Testis (tissue), 3 donors: ENCODE data around the gene MFSD12. TPM values are rescaled to one million over a fixed set of nuclear protein-coding genes. Genes with fewer than 3 reads are reported as not detected.
"Not testable (repeated sequence)": the region's sequence is repeated elsewhere in the genome, so short reads cannot be mapped to it uniquely, and the experiment has no call there.

Experiments
- DNase-seq: peaks from one replicate; pipeline ENCODE4 v3.0.0-alpha.2; 2019
- H3K27ac ChIP-seq, 2 donors: fragments of 200-600 bp; sonication (generic); one replicate each; pipeline ENCODE4 v1.5.1; 2019
- H3K27me3 ChIP-seq: fragments of 200-600 bp; sonication (generic); one replicate; pipeline ENCODE4 v1.5.1; 2019
- H3K36me3 ChIP-seq: fragments of 200-600 bp; sonication (generic); one replicate; pipeline ENCODE4 v1.5.1; 2017; ENCODE audit warnings: low read depth; ENCODE audit errors: missing control alignments
- H3K4me1 ChIP-seq: fragments of 200-600 bp; sonication (generic); one replicate; pipeline ENCODE4 v1.5.1; 2019
- H3K4me3 ChIP-seq, 2 donors: fragments of 200-600 bp; sonication (generic); one replicate each; pipeline ENCODE4 v1.5.1; 2017 to 2019
- H3K9me3 ChIP-seq: fragments of 200-600 bp; sonication (generic); one replicate; pipeline ENCODE4 v1.5.1; 2017
- POLR2A ChIP-seq: fragments of 450-650 bp; IDR thresholded peaks from one replicate; pipeline ENCODE4 v1.6.1; 2017; ENCODE audit warnings: antibody characterized with exemption, mild to moderate bottlenecking, moderate library complexity
- WGBS, 2 donors: methylation state at CpG; one replicate each; pipeline ENCODE4 v1.1.5; 2018; 5-methylcytosine and 5-hydroxymethylcytosine counted together
- intact Hi-C: fragments of 100-400 bp; cut with DNase I; formaldehyde crosslinking; loops from one replicate; pipeline ENCODE4 v1.15.1; 2023; ENCODE audit warnings: low total_unique reads
- polyA plus RNA-seq: library from polyadenylated mRNA; stranded (reverse); fragments of 350-450 nt; fragmentation: Illumina TruSeq; extraction: RNeasy Lipid Tissue Mini Kit (QIAGEN cat#74804); gene quantifications from one replicate; pipeline ENCODE4 v1.2.3, GENCODE V29; 2014; ENCODE audit warnings: low read depth, low replicate concordance; ENCODE audit not compliant: insufficient read depth
- total RNA-seq, 2 donors: library from RNA; depleted of rRNA; stranded (reverse); fragments of >200 nt; gene quantifications; one replicate each; pipeline ENCODE4 v1.2.3, GENCODE V29; 2016
- TF ChIP-seq, protein P1 (sequence below), 3 experiments: fragments of 450-650 bp in 2 of 3; fragments of 200-600 bp in 1 of 3; sonication (generic) in 1 of 3; IDR thresholded peaks; one replicate each; pipeline ENCODE4 v1.5.1; 2016 to 2019; ENCODE audit warnings: antibody characterized with exemption in 3 of 3, mild to moderate bottlenecking in 2 of 3, moderate library complexity in 1 of 3

MFSD12 gene
- total and polyA plus RNA-seq, 3 donors from 2014 or later = 32.8 to 95.1 (median 83.9) TPM

DNA sequence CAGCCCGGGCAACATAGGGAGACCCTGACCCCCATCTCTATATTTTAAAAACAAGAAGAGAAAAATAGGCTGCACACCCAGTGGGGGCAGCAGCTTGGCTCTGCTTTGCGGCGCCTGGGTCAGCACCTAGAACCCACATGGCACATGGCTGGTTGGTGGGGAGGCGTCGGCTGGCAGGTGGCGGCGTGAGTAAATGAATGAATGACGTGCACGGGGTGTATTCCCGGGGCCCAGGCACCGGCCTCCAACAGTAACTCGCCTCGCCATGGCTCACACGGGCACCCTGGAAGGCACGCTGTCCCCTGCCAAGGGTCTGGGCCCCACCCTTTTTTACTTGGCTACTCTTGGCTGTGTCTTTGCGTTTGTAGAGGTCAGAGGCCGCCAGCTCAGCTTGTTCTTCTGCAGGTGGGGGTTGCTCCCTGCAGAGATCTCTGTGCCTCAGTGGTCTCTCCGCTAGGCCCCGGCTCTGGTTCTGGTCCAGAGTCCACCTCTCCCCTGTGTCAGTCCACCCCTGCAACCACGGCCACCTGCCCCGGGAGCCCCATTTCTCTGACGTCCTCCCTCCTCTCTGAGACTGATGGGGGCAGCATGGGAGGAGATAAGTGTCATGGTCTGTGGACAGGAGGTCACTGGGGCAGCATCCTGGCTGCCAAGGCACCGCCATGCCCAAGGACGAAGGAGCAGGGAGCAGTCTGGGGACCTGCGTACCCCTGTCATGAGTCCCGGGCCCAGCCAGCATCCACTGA, 45.7 kb downstream of the MFSD12 start:
- no peaks in the 10 kb centered on the region for H3K27me3 ChIP-seq
- no peak overlapping the region for H3K4me3 ChIP-seq
- DNase-seq = no peak
- no peaks in the 10 kb centered on the region for H3K36me3 ChIP-seq
- intact Hi-C loops = no loop called here
- H3K9me3 ChIP-seq = no peaks in the 10 kb centered on the region
- TF ChIP-seq POLR2A = no peak
- TF ChIP-seq, protein P1, sequence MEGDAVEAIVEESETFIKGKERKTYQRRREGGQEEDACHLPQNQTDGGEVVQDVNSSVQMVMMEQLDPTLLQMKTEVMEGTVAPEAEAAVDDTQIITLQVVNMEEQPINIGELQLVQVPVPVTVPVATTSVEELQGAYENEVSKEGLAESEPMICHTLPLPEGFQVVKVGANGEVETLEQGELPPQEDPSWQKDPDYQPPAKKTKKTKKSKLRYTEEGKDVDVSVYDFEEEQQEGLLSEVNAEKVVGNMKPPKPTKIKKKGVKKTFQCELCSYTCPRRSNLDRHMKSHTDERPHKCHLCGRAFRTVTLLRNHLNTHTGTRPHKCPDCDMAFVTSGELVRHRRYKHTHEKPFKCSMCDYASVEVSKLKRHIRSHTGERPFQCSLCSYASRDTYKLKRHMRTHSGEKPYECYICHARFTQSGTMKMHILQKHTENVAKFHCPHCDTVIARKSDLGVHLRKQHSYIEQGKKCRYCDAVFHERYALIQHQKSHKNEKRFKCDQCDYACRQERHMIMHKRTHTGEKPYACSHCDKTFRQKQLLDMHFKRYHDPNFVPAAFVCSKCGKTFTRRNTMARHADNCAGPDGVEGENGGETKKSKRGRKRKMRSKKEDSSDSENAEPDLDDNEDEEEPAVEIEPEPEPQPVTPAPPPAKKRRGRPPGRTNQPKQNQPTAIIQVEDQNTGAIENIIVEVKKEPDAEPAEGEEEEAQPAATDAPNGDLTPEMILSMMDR (IDR thresholded peaks at IDR 0.05) = no peak
- 60 to 83% methylated on average over 20 to 26 of the region's 26 CpGs for WGBS, 2 donors
- no peak overlapping the region for H3K27ac ChIP-seq
- H3K4me1 ChIP-seq = peaks cover 51% of the 10 kb centered on the region

DNA sequence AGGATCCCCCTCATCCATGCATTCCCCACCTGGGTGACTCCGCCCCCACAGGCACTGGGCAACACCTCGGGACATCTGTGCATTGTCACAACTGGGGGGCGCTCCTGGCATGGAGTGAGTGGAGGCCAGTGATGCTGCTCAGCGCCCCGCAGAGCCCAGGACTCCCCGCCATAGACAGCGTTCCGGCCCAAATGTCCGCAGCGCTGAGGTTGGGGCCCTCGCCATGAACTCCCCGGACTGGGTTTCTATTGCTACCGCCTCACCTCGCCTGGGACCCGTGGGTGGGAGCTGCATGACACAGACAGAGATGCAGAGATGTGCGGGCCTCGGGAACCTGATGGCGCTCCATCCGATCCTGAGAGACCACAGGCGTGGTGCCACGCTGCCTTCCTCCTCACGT, 46.7 kb downstream of the MFSD12 start:
- Histone ChIP-seq H3K36me3 (no peaks in the 10 kb centered on the region), H3K4me1 (peaks cover 41% of the 10 kb centered on the region), H3K27me3 (no peaks in the 10 kb centered on the region), H3K4me3 (no peak overlapping the region), H3K9me3 (no peaks in the 10 kb centered on the region), H3K27ac (no peak overlapping the region)
- TF ChIP-seq, protein P1 (IDR thresholded peaks at IDR 0.05) = no peak
- TF ChIP-seq POLR2A = no peak
- intact Hi-C loops = no loop called here
- DNase-seq = no peak
- WGBS, 2 donors = 87 to 90% methylated on average over 5 to 14 of the region's 22 CpGs

DNA sequence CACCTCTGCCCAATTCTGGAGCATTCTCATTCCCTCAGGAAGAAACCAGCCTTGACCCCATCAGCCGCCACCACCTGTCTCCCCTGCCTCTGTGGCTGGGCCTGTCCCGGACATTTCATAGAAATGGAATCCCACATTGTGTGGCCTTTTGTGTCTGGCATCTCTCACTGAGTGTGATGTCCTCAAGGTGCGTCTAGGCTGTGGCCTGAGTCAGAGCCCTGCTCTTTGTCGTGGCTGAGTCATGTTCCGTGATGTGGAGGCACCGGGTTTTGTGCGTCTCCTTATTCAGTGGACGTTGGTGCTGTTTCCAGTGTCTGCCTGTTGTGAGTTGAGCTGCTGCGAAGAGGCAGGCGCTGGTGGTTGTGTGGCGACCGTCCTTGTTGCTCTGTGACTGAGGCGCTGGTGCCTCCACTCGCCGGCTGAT, 47.8 kb downstream of the MFSD12 start:
- H3K9me3 ChIP-seq = no peaks in the 10 kb centered on the region
- no peak overlapping the region for H3K27ac ChIP-seq
- intact Hi-C loops = no loop called here
- no peaks in the 10 kb centered on the region for H3K36me3 ChIP-seq
- 87 to 88% methylated on average over 11 to 15 of the region's 15 CpGs for WGBS, 2 donors
- no peak for DNase-seq
- H3K4me3 ChIP-seq = no peak overlapping the region
- TF ChIP-seq, protein P1 (IDR thresholded peaks at IDR 0.05) = no peak
- TF ChIP-seq POLR2A = no peak
- H3K4me1 ChIP-seq = peaks cover 36% of the 10 kb centered on the region
- no peaks in the 10 kb centered on the region for H3K27me3 ChIP-seq

DNA sequence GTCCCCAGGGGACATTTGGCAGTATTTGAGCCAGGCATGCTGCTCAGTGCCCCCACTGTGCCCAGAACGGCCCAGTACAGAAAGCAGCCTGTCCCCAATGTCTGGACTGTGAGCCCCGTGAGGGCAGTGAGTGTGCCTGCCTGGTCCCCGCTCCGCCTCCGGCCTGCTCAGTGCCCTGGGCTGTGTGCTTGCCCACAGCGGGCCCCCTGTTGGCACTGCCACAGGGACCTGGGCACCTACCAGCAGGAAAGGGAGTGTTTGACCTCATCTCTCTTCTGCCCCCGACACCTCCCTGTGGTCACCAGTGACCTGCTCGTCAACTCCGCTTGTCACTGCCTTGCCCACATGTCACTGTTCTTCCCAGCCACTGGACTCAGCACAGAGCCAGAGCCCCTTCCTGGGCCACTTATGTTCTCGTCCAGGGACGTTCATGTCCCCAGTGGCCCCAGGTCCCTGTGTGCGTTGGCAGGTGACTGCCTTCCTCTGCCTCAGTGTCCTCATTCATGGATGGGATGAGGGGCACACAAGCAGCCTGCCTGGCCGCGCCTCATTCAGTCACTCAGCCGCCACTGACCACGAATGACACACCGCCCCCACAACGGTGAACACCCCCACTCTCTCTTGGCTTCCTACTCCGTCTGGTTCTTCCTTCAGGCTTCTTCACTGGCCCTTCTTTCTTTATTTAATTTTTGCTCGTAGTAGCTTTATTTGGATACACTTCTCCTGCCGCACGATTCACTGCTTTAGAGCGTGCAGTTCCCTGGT, 48.4 kb downstream of the MFSD12 start:
- TF ChIP-seq, protein P1 (IDR thresholded peaks at IDR 0.05) = no peak
- no peak for TF ChIP-seq POLR2A
- H3K36me3 ChIP-seq = no peaks in the 10 kb centered on the region
- H3K27me3 ChIP-seq = no peaks in the 10 kb centered on the region
- H3K4me3 ChIP-seq = no peak overlapping the region
- no peaks in the 10 kb centered on the region for H3K9me3 ChIP-seq
- H3K27ac ChIP-seq = no peak overlapping the region
- intact Hi-C loops = no loop called here
- DNase-seq = no peak
- H3K4me1 ChIP-seq = peaks cover 30% of the 10 kb centered on the region
- 79% methylated on average over 23 of the region's 23 CpGs for WGBS, 2 donors

DNA sequence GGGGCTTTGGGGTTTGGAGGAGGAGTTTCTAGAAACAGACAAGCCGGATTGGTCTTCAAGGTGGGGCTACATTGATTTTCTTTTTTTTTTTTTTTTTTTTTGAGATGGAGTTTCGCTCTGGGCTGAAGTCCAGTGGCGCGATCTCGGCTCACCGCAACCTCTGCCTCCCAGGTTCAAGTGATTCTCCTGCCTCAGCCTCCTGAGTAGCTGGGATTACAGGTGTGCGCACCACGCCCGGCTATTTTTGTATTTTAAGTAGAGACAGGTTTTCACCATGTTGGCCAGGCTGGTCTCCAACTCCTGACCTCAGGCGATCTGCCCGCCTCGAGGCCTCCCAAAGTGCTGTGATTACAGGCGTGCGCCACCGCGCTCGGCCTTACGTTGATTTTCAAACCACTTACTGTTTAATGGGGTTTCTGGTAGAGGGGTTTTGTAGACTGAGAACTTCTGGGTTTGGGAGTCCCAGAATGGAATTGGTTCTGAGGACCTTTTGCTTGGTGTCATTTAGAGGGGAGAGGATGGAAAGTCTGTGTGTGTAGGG, 49.2 kb downstream of the MFSD12 start:
- peaks cover 23% of the 10 kb centered on the region for H3K4me1 ChIP-seq
- not testable (repeated sequence) for H3K36me3 ChIP-seq, DNase-seq

More for the DNA sequence above, 49.2 kb downstream of the MFSD12 start:
- H3K4me3 ChIP-seq, H3K9me3 ChIP-seq, H3K27me3 ChIP-seq, H3K27ac ChIP-seq, intact Hi-C loops: not testable (repeated sequence)
- 73 to 87% methylated on average over 18 of the region's 18 CpGs for WGBS, 2 donors
